Measurements from ENCODE around the gene IHH.

The IHH gene

GRCh38 chr2:219073413-219074129, 12.8 kb upstream of the IHH start:
- peak; percentile 41 for DNase-seq (ENCODE audit: low spot score)

GRCh38 chr2:219072741-219073250, 12.1 kb upstream of the IHH start:
- DNase-seq (ENCODE audit: low spot score), result no peak

- DNase-seq (ENCODE audit: low spot score), result no peak
These were observed 10.6 kb upstream of the IHH start for GRCh38 chr2:219071131-219071816.

GRCh38 chr2:219065484-219065883, 4.8 kb upstream of the IHH start:
- no peak for DNase-seq (ENCODE audit: low spot score)

GRCh38 chr2:219062081-219062480, 1.4 kb upstream of the IHH start:
- DNase-seq (ENCODE audit: low spot score), result no peak

GRCh38 chr2:219059725-219060682, 717 bp downstream of the IHH start:
- DNase-seq (ENCODE audit: low spot score), result no peak

- no peak for DNase-seq (ENCODE audit: low spot score)
These were observed 1.4 kb downstream of the IHH start for GRCh38 chr2:219059375-219059724.

GRCh38 chr2:219058541-219059374, 2.0 kb downstream of the IHH start:
- no peak for DNase-seq (ENCODE audit: low spot score)

GRCh38 chr2:219057709-219058540, 2.8 kb downstream of the IHH start:
- no peak for DNase-seq (ENCODE audit: low spot score)

GRCh38 chr2:219056896-219057708, 3.6 kb downstream of the IHH start:
- no peak for DNase-seq (ENCODE audit: low spot score)

GRCh38 chr2:219056176-219056895, 4.4 kb downstream of the IHH start:
- DNase-seq (ENCODE audit: low spot score), result no peak

- DNase-seq (ENCODE audit: low spot score), result no peak
These were observed 5.5 kb downstream of the IHH start for GRCh38 chr2:219054956-219055903.

GRCh38 chr2:219049282-219049681, 11.4 kb downstream of the IHH start:
- peak; percentile 13 for DNase-seq (ENCODE audit: low spot score)

- peak; percentile 48 for DNase-seq (ENCODE audit: low spot score)
These were observed 14.7 kb downstream of the IHH start for GRCh38 chr2:219045937-219046550.

GRCh38 chr2:219042750-219043149, 18.0 kb downstream of the IHH start:
- DNase-seq (ENCODE audit: low spot score), result no peak

GRCh38 chr2:219042157-219042556, 18.6 kb downstream of the IHH start:
- no peak for DNase-seq (ENCODE audit: low spot score)

GRCh38 chr2:219041252-219041651, 19.5 kb downstream of the IHH start, which contains the start of gene CFAP65:
Gene CFAP65 (minus strand): TSS chr2:219041516. CDS start chr2:219039048, 2,468 bp downstream.
- peak; percentile 88 for DNase-seq (ENCODE audit: low spot score)
